Stimulated activated CD8-positive, alpha-beta memory T cell treated with anti-CD3 and anti-CD28 coated beads, Interleukin-2, amount 100 ng/mL, for 1 hour (primary cell): Measurements from ENCODE around the gene GPATCH2.
"Not testable (repeated sequence)": the region's sequence is repeated elsewhere in the genome, so short reads cannot be mapped to it uniquely, and the experiment has no call there.

ENCODE experiments used
- DNase-seq, 2 donors: peaks; one replicate each; pipeline ENCODE4 v3.0.0-alpha.2; 2020; ENCODE audit warnings: low read depth in 2 of 2

The GPATCH2 gene

DNA sequence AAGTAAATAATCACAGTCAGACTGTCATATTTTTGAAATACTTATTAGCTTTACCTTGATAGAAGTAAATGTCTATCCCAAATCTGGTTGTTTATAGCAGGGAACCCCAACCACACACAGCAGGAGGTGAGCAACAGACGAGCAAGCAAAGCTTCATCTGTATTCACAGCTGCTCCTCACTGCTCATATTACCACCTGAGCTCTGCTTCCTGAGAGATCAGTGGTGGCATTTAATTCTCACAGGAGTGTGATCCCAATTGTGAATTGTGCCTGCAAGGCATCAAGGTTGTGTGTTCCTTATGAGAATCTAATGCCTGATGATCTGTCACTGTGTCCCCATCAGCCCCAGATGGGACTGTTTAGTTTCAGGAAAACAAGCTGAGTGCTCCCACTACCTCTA, 104.3 kb downstream of the GPATCH2 start:
- DNase-seq = no peak

DNA sequence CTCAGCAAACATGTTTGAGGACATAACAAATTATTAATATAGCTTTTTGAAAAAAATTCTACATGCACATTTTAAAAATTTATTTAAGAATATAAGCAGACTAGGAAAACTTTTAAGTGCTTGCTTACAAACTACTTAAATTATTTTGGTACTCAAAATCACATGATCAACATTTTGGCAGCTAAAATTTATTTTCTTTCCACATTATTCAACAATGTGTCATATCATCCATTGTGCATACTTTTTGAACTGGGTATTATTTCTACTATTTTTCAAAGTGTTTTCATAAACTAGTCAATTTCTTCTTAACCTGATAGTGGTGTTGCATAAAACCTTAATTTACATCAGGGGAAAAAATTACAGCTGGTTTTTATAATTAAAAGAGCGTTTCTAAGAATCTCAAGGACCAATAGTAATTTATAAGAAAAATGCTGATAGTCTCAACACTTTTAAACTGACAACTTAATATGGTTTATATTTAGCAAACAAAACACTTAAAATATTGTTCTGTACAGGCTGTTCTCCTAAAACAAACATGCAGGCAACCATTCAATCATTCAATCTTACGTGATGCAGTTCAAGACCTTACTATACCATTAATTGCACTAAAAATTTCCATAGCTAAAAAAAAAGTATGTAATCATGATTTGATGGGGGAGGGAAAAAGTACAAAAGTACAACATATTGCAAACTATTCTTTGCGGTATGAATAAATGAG, 105.0 kb downstream of the GPATCH2 start:
- no peak for DNase-seq

DNA sequence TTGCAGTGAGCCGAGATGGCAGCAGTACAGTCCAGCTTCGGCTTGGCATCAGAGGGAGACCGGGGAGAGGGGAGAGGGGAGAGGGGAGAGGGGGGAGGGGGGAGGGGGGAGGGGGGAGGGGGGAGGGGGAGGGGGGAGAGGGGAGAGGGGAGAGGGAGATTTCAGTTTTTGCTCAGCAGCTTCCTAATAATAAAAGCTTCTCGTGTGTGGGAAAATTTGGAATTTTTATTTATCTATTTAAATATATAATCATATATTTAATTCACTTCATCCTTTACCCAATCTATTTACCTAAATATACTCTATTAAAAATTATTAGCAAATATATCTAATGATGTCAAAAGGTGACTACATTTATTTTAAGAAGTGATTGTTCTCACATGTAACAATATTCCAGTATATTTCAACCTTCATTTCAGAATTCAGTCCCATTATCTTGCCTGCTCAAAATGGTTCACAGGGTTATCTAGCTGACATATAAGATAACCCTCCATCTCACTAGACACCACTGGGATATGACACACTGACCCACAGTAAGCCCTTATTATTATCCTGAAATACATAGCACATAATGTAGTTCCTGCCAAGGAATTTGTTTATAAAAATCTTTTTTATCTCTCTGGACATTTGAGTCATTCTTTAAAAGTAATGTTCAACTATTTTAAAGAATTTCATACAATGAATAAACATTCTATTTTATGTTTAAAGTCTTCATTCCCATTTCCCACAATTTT, 105.9 kb downstream of the GPATCH2 start:
- DNase-seq = no peak

DNA sequence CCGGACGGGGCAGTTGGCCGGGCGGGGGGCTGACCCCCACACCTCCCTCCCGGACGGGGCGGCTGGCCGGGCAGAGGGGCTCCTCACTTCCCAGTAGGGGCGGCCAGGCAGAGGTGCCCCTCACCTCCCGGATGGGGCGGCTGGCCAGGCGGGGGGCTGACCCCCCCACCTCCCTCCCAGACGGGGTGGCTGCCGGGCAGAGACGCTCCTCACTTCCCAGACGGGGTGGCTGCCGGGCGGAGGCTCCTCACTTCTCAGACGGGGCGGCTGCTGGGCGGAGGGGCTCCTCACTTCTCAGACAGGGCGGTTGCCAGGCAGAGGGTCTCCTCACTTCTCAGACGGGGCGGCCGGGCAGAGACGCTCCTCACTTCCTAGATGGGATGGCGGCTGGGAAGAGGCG, 107.0 kb downstream of the GPATCH2 start:
- DNase-seq = not testable (repeated sequence)

DNA sequence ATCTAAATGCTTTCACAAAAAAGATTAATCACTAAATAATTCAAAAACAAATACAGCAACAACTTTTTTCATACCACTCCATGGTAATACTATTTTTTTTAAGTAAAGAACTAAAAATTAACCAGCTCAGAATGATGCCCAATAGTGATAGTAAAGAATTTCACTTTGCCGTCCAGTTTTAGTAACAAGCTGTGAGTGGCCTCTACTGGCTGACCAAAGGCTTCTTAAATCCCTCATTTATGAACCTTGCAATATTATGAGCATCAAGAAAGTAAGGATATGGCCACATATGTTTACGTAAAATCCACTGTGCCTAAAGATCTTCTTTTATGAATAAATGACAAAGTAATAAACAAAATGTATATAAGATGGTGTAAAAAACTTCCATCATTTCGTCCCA, 108.6 kb downstream of the GPATCH2 start:
- DNase-seq = no peak

DNA sequence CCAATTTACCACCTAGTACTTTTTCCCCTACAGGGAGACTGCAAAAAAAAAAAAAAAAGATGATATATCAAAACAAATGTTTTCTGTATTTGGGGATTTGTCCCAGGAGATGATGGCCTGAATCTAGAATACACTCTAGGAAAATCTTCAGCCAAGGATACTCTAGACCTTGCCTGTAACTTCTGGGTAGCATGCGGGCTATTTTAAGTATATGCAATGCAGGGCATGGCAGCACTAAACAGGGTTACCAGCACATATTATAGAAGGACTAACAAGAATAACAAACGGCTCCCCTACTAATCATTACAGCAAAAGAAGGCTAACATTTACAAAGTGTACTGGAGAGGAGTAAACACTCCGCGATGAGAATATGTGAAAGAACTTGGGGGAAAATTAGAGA, 109.6 kb downstream of the GPATCH2 start:
- no peak for DNase-seq

DNA sequence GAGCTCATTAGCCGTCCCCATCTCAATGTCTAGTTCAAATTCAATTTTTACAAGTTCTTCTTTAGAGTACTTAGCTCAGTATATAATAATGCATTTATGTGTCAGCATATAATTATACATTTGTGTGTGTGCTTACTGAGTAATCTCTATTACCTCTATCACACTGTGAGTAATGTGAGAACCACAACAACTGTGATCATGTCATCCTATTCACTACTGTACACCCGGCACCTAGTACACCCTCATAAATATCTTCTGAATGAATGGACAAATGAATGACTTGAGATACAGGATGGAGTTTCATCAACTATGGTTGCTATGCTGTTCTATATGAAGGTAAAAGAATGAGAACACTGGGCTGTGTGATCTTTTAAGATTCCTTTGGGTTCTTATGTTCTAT, 124.0 kb downstream of the GPATCH2 start:
- DNase-seq = no peak

DNA sequence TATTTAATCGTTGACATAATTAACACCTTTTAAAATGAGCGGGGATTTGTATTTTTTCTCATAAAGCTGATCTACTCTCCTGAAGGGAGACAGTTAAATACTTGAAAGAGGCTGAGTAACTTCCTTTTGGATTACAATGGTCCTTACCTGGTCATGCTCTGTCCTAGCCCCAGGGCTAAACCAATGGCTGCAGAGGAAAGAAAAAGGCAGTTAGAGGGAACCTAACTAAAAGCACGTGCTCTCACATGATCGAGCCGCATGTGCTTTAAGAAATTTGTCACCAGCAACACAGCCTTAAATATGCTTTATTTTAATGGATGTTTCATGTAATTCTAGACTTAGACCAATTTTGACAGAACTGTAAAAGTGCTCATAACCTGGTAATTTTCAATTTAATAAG, 132.7 kb downstream of the GPATCH2 start:
- no peak for DNase-seq

DNA sequence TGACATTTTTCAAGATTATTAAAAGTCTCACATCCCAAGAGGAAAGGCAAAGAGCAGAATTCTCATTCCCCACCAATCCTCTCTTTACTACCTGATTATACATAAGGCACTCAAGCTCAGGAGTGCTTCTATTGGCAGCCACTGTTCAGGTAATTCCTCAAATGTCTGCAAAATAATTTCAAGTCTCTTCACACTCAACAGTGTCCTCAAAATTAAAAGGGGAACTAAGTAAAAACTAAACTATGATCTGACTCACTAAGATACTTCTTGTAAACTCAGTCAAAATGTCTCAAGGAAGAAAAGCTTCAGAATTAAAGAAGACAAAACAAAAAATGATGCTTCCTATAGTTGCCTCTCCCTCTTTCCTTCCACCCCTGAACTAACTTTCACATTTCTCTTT, 135.6 kb downstream of the GPATCH2 start:
- no peak for DNase-seq

DNA sequence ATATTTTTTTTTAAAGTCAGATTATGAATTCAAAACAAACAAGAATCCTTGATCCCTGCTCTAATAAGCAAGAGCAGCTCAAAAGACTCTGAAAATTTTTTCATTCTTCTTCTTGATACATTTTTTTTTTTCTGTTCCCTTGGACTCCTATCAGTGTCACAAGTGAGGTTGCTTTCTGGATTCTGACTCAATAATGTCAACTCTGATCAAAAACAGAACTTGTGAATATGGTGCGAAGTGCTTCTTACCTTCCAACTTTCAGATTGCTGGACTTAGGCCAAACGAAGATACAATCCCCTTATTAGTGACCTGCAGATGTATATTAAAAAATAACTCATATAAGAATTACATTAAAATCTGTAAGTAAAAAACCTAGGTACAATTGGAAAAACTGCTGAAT, 136.1 kb downstream of the GPATCH2 start:
- DNase-seq = no peak

DNA sequence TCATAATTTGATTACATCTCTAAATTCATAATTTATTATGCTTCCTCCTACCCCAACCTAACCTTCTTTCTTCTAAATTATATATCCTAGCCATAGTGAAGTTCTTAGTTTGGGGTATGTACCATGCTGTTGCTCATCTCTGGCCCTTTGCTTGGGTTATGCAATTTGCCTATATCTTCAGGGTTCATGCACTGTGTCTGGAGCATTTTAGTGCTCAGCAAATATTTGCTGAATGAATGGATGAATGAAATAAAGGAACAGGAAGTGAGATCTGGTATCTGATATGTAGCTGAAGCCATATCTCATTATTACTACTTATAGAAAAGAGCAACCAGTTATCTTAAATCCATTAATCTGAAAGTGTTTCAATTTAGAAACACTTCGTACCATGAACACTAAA, 137.6 kb downstream of the GPATCH2 start:
- DNase-seq = no peak

DNA sequence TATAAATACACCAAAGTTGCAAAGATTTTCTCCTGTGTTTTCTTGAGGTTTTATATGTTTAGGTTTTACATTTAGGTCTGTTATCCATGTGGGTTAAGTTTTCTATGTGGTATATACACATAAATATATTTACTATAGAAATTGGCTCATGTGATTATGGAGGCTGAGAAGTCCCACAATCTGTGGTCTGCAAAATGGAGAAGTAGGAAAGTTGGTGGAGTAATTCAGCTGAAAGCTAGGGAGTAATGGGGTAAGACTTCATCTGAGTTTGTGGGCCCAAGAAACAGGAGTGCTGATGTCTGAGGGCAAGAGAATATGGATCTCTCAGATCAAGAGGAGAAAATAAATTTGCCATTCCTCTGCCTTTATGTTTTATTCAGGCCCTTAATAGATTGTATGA, 146.0 kb downstream of the GPATCH2 start:
- no peak for DNase-seq

DNA sequence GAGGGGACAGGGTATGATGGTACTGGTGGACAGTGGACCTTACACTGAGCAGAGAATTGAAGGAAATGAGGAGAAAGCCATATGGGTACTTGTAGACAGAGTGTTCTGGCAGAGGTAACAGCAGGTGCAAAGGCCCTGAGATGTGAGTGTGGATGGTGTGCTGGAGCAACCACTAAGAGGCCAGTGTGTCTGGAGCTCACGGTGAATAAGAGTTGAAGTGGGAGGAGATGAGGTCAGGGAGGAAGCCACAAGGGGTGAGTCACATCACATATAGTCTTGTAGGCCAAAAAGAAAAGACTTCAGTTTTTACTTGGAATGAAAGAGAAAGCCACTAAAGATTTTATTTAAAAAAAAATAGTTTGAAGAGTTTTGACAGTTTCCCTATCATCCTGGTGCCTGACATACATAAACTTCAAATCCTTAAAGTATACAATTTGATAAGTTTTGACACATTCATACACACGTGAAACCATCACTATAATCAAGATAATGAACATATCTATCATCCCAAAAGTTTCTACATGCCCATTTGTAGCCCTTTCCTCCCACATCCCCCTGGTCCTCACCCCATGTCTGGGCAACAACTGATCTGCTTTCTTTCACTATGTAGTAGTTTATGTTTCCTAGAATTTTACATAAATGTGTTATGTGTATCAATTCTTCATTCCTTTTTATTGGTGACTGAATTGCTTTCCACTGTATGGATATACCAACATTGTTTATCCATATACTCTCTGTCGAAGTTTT, 148.4 kb downstream of the GPATCH2 start:
- no peak for DNase-seq

DNA sequence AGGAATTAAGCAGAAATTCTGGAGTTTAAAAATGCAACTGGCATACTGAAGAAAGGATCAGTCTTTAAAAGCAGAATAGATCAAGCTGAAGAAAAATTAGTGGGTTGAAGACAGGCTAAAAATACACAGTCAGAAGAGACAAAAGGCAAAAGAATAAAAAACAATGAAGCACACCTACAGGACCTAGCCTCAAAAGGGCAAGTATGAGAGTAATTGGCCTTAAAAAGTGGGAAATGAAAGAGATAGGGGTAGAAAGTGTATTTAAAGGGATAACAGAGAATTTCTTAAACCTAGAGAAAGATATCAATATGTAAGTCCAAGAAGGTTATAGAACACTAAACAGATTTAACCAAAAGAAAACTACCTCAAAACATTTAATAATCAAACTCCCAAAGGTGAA, 152.4 kb downstream of the GPATCH2 start:
- no peak for DNase-seq

DNA sequence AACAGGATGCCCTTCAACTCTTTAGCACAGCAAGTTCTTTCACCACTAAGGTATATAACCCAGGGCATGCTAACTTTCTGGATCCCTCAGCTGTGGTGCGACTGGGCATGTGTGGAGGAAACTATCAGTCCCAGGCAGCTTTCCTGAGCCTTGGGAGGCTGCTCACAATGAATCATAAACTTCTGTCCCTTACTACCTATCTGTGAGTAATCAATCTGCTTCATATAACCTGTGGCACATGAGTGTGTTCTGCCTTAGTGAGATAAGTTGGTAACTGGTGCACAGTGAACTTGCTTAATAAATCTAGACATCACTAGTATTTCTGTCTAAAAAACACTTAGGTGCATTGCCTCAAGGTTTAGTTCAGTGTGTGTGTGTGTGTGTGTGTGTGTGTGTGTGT, 158.0 kb downstream of the GPATCH2 start:
- DNase-seq = no peak

DNA sequence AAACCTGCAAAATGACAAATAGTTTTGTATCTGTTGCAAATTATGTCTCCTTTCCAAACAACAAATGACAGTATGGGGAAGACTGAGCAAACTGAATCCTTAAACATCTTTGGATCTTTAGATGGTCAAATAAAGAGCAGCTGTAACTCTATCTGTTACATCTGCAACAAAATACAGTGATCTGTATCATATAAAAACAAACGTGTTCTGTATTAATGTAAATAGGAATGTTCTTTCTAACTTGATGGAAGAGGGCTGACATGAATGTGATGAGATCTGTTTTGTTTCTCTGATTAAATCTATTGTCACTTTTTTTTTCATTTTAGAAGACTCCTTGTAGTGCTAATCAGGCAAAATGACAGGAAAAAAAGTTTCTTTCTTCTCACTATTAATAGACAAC, 159.5 kb downstream of the GPATCH2 start:
- no peak for DNase-seq

DNA sequence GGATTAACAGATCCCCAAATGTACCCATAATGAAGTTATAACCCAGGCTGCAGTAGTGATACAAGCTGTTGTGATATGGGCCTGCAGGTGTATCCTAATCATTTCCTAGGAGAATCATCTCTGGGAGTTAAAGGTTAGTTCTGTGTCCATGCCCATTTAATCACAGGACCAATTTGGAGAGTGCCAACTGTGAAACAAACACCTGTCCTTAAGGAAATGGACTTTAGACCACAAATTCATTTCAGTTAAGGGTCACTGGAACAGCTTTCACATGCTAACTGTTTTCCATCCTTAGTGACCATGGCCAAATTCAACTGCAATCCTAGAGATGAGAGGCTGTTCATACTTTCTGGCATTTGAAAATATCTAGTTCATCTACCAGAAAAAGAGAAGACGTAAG, 160.9 kb downstream of the GPATCH2 start:
- DNase-seq = no peak

DNA sequence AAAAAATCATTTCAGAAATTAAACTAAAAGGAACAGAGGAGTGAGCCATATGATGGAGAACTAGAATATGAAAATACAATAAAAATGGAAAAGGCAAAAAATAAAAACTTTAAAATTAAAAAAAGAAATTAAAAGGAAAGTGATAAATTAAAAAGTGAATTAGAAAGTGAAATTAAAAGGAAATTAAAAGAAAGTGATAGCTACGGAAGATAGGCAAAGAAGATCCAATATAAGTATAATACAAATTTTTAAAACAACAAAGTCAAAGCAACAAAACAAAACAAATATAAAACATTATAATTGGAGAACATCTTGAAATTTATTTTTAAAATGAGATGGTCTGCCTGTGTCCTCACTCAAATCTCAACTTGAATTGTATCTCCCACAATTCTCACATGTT, 165.8 kb downstream of the GPATCH2 start:
- no peak for DNase-seq

DNA sequence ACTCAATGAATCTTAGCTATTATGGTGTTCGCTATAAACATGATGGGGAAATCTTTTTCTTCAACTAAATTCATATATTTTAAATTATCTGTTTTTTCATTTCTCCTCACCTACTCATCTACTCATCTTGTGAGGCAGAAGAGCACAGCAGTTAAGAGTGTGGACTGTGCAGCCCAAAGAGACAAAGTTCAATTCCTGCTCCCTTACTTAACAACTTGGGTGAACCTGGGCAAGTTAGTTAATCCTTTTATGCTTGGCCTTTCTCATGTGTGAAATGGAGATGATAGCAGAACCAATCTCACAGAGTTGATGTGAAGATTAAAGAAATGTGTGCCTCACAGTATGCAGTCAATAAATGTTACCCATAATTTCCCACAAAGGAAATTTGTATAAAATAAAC, 168.2 kb downstream of the GPATCH2 start:
- no peak for DNase-seq

DNA sequence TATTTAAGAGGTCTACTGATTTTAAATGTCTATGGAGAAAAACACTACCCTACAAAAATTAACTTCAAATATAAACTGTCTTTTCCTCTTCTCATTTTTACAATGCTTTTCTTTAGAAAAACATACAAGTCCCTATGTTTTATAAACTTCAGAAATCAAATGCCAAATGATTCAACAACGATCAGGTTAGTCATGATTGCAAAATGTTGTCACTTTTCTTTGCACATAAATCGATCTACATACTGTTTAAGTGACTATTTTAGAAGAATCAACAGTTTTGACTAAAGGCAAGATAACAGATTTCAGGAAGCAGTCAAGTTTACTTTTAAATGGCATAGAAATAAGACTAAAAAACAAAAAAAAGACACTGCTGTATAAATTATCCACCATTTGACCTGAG, 168.7 kb downstream of the GPATCH2 start:
- DNase-seq = no peak

DNA sequence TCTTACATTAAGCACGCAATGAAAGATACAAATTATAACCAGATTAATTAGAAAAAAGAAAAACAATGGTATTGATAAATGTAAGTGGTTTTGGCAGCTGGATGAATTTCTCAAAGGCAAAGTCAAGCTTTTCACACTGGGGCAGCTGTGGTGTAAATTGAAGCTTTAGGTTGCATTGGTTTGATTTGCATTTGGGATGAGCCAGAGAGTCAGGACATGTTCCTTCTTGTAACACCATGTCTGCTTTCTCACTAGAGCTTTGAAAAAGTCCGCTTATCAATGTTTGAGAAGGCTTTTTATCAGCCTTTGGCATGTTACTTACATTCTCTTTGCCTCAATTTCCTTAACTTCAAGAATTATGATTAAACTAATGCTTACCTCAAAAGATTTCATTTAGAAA, 173.9 kb downstream of the GPATCH2 start:
- no peak for DNase-seq

DNA sequence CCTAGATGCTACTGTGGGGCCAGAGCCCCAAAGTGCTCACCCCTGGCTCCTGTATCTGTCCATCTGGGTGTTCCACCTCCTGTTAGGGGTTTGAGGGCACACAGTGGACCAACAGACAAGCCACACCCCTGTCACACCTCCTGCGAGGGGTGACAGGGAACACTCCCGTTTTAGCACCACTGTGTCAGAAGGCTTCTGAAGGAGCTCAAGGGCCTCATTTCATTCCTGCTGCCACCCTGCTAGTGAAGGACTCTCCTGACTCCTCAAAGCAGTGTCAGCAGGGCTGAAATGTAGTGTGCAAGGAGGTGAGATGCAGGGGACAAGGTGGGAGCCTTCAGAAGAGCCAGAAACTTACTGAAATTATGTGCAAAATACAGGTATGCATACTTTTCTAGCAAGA, 174.6 kb downstream of the GPATCH2 start:
- DNase-seq = no peak

DNA sequence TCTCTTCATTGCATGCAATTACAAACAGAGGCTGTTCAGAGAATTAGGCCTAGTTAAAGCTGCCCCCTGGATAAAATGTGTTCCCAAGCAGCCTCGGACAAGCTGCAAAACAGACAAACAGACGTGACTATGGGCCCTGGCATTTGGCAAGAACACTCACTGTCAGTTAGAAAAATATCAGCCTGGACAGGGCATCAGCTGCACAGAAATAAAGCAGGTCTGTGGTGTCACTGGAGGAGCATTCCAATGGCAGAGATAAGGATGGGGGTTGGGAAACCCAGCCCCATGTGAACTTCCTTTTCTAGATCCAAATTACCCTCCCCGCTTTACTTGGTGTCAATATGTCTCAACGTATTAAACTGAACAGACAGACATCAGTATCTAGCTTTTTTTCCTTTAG, 177.1 kb downstream of the GPATCH2 start:
- no peak for DNase-seq
